OCI-LY3 (cell line): ENCODE measurements around the gene FOXS1.

Experiments used
- H2AFZ ChIP-seq: fragments of 200-600, 300-600 bp; shearing (Covaris generic); 2 replicates; pipeline ENCODE4 v1.6.0; 2014; ENCODE audit warnings: antibody characterized with exemption, low read depth, low read length
- H3K27ac ChIP-seq: fragments of 200-600, 300-600 bp; sonication (generic); 2 replicates; pipeline ENCODE4 v1.5.1; 2014; ENCODE audit warnings: mild to moderate bottlenecking, low read length, moderate library complexity, mixed read lengths
- H3K27me3 ChIP-seq: fragments of 200-600, 300-600 bp; sonication (generic); 2 replicates; pipeline ENCODE4 v1.6.1; 2014; ENCODE audit warnings: low read depth, low read length, mixed read lengths
- H3K36me3 ChIP-seq: fragments of 200-600, 300-600 bp; sonication (generic); replicated peaks from 2 replicates; pipeline ENCODE3; 2014; ENCODE audit warnings: low read depth, low read length, mixed read lengths
- H3K4me1 ChIP-seq: fragments of 300-600, 200-600 bp; sonication (generic); 2 replicates; pipeline ENCODE4 v1.6.1; 2014; ENCODE audit warnings: low read length, mixed read lengths
- H3K4me2 ChIP-seq: fragments of 200-600, 300-600 bp; sonication (generic); 2 replicates; pipeline ENCODE4 v1.6.1; 2014; ENCODE audit warnings: low read length, mixed read lengths
- H3K4me3 ChIP-seq: fragments of 300-600, 200-600 bp; sonication (generic); 2 replicates; pipeline ENCODE4 v1.5.1; 2014; ENCODE audit warnings: antibody characterized with exemption, mild to moderate bottlenecking, low read length, moderate library complexity
- H3K79me2 ChIP-seq: fragments of 300-600, 200-600 bp; shearing (Covaris generic); 2 replicates; pipeline ENCODE4 v1.6.1; 2014; ENCODE audit warnings: mild to moderate bottlenecking, low read length, mixed read lengths
- H3K9ac ChIP-seq: fragments of 300-600, 200-600 bp; shearing (Covaris generic); 2 replicates; pipeline ENCODE4 v1.6.0; 2014; ENCODE audit warnings: mild to moderate bottlenecking, low read length, moderate library complexity
- H3K9me3 ChIP-seq: fragments of 200-600, 300-600 bp; shearing (Covaris generic); 2 replicates; pipeline ENCODE4 v1.6.1; 2014; ENCODE audit warnings: low read length, mixed read lengths; ENCODE audit not compliant: insufficient read depth
- H4K20me1 ChIP-seq: fragments of 200-600, 300-600 bp; sonication (generic); 2 replicates; pipeline ENCODE4 v1.6.1; 2016; ENCODE audit warnings: low read length, mixed read lengths; ENCODE audit not compliant: insufficient read depth
- CTCF ChIP-seq: fragments of 200-600, 300-600 bp; sonication (generic); IDR thresholded peaks from 2 replicates; pipeline ENCODE4 v1.5.1; 2014; ENCODE audit warnings: antibody characterized with exemption, low read length, low read depth
- EZH2phosphoT487 ChIP-seq: fragments of 200-600 bp; shearing (Covaris generic); IDR thresholded peaks from 2 replicates; pipeline ENCODE4 v1.6.1; 2018; ENCODE audit warnings: antibody characterized with exemption, mixed run types, low read depth

FOXS1 gene

GRCh38 chr20:31827059-31827458 is 18.3 kb downstream of the FOXS1 start:
- no peaks in the 10 kb centered on the region for H3K27me3 ChIP-seq
- TF ChIP-seq CTCF (no peak), EZH2phosphoT487 (no peak)
- no peaks in the 10 kb centered on the region for H3K9me3 ChIP-seq
- H3K27ac ChIP-seq = no peak overlapping the region
- no peak overlapping the region for H3K4me3 ChIP-seq
- H3K9ac ChIP-seq = no peak overlapping the region
- H3K4me1 ChIP-seq = 0 out of 2 replicates have a peak, but pooled peaks cover 3% of the 10 kb centered on the region
- H4K20me1 ChIP-seq = no peaks in the 10 kb centered on the region
- no peaks in the 10 kb centered on the region for H3K36me3 ChIP-seq
- H3K4me2 ChIP-seq = no peak overlapping the region
- H2AFZ ChIP-seq = no peak overlapping the region
- no peaks in the 10 kb centered on the region for H3K79me2 ChIP-seq

DNA sequence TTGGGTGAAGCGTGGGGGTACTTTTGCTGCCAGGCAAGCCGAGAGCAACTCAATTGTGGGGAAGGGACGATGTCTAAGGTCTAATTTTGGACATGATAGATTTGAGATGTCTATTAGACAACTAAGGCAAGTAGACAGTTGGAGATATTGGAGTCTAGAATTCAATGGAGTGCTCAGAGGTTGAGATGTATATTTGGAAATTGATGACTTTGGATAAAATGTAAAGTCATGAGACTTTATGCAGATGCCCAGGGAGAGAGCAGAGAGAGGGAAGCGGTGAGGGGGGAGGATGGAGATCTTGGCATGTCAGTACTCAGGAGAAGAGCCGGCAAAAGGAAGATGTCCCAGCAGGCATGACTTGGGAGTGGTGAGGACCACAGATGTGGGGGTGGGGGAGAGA is 19.3 kb downstream of the FOXS1 start:
- no peak for TF ChIP-seq EZH2phosphoT487
- no peak for TF ChIP-seq CTCF
- H3K36me3 ChIP-seq = no peaks in the 10 kb centered on the region
- no peaks in the 10 kb centered on the region for H4K20me1 ChIP-seq
- no peaks in the 10 kb centered on the region for H3K79me2 ChIP-seq
- no peak overlapping the region for H3K4me3 ChIP-seq
- no peak overlapping the region for H2AFZ ChIP-seq
- H3K4me2 ChIP-seq = no peak overlapping the region
- H3K9me3 ChIP-seq = no peaks in the 10 kb centered on the region
- no peak overlapping the region for H3K27ac ChIP-seq
- no peak overlapping the region for H3K9ac ChIP-seq
- no peaks in the 10 kb centered on the region for H3K27me3 ChIP-seq
- H3K4me1 ChIP-seq = 0 out of 2 replicates have a peak, but pooled peaks cover 3% of the 10 kb centered on the region

DNA sequence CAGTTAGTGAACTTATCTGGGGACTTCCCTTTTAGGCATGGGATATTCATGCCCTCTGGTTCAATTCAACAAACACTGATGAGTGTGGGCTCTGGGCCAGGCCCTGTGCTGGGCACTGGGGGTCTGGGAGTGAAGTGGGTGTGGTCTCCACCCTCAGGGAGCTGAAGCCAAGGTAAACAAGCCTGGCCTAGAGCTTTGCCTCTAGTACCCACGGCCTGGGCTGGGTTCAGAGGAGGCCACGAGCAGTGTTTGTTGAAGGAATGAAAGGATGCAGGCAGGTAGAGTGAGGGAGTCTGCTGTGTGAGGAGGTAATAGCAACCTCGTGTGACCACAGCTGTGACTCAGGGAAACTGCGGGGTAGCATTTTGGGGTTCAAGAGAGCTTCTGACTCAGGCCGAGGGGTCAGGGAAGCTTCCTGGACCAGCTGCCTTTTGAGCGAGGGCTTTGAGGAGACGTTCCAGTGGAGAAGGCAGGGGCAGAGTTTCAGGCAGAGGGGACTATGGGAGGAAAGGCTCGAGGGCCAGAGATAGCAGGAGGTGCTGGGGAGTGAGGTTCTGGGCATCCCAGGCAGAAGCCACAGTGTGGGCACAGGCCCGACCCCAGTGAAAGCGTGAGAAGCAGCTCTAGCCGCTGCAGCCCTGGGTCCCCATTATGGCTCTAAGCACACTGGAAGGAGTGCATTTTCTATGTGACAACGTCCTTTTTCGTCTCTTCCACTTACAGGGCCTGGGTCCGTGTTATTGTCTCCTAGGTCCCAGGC is 20.7 kb downstream of the FOXS1 start:
- no peaks in the 10 kb centered on the region for H3K9me3 ChIP-seq
- TF ChIP-seq EZH2phosphoT487 (no peak), CTCF (no peak)
- H3K27me3 ChIP-seq = no peaks in the 10 kb centered on the region
- no peak overlapping the region for H3K4me2 ChIP-seq
- H3K9ac ChIP-seq = no peak overlapping the region
- no peaks in the 10 kb centered on the region for H4K20me1 ChIP-seq
- H2AFZ ChIP-seq = no peak overlapping the region
- no peaks in the 10 kb centered on the region for H3K36me3 ChIP-seq
- no peak overlapping the region for H3K27ac ChIP-seq
- 0 out of 2 replicates have a peak, but pooled peaks cover 3% of the 10 kb centered on the region for H3K4me1 ChIP-seq
- H3K79me2 ChIP-seq = no peaks in the 10 kb centered on the region
- H3K4me3 ChIP-seq = no peak overlapping the region

GRCh38 chr20:31824125-31824485 is 21.3 kb downstream of the FOXS1 start:
- Histone ChIP-seq H3K9ac (no peak overlapping the region), H3K4me2 (no peak overlapping the region), H3K27ac (no peak overlapping the region), H3K4me3 (no peak overlapping the region), H3K4me1 (0 out of 2 replicates have a peak, but pooled peaks cover 3% of the 10 kb centered on the region), H3K79me2 (no peaks in the 10 kb centered on the region), H3K9me3 (no peaks in the 10 kb centered on the region), H3K27me3 (no peaks in the 10 kb centered on the region), H2AFZ (no peak overlapping the region), H4K20me1 (no peaks in the 10 kb centered on the region), H3K36me3 (no peaks in the 10 kb centered on the region)
- TF ChIP-seq CTCF (no peak), EZH2phosphoT487 (no peak)
